Thyroid gland (tissue), 4 donors: Measurements from ENCODE around the gene SNCB. TPM values are rescaled to one million over a fixed set of nuclear protein-coding genes. Genes with fewer than 3 reads are reported as not detected.

Source experiments
- DNase-seq, 2 donors: peaks; one replicate each; pipeline ENCODE4 v3.0.0-alpha.2; 2019
- H3K27ac ChIP-seq, 3 donors: fragments of 200-600 bp; sonication (generic); 1 replicate in 2 of 3; 2 replicates in 1 of 3; pipeline ENCODE4 v1.5.1; 2016 to 2019; ENCODE audit warnings: mild to moderate bottlenecking in 1 of 3, moderate library complexity in 1 of 3
- H3K27me3 ChIP-seq: fragments of 200-600 bp; sonication (generic); one replicate; pipeline ENCODE4 v1.5.1; 2019
- H3K36me3 ChIP-seq, 2 donors: fragments of 200-600 bp; sonication (generic); one replicate each; pipeline ENCODE4 v1.5.1; 2016 to 2019
- H3K4me1 ChIP-seq, 2 donors: fragments of 200-600 bp; sonication (generic); one replicate each; pipeline ENCODE4 v1.5.1; 2017 to 2019
- H3K4me3 ChIP-seq, 3 donors: fragments of 200-600 bp; sonication (generic); replicated peaks in 1 of 3; 1 replicate in 2 of 3; 2 replicates in 1 of 3; pipeline ENCODE4 v1.5.1; 2016; ENCODE audit warnings: mild to moderate bottlenecking in 1 of 3
- H3K9me3 ChIP-seq: fragments of 200-600 bp; sonication (generic); one replicate; pipeline ENCODE4 v1.5.1; 2017
- CTCF ChIP-seq, 6 experiments: fragments of 200-600 bp in 3 of 6; fragments of 450-650 bp in 3 of 6; sonication (generic) in 3 of 6; IDR thresholded peaks; one replicate each; pipeline ENCODE4 v1.5.1; 2016 to 2019; ENCODE audit warnings: antibody characterized with exemption in 6 of 6, mild to moderate bottlenecking in 2 of 6, inconsistent platforms in 1 of 6, moderate library complexity in 1 of 6
- POLR2A ChIP-seq, 2 donors: fragments of 450-650 bp; IDR thresholded peaks; one replicate each; pipeline ENCODE4 v1.6.1; 2017; ENCODE audit warnings: antibody characterized with exemption in 2 of 2, mild to moderate bottlenecking in 2 of 2, moderate library complexity in 1 of 2
- WGBS, 2 donors: methylation state at CpG; one replicate each; pipeline ENCODE4 v1.1.5; 2017; 5-methylcytosine and 5-hydroxymethylcytosine counted together
- intact Hi-C: fragments of 100-400 bp; cut with DNase I; formaldehyde crosslinking; loops from one replicate; pipeline ENCODE4 v1.15.1; 2023
- total RNA-seq, 4 donors: library from RNA; depleted of rRNA; stranded (reverse); fragments of >200 nt; gene quantifications; one replicate each; pipeline ENCODE4 v1.2.3, GENCODE V29; 2016

Gene SNCB
- total RNA-seq, 4 donors from 2014 or later: not detected

- no peaks in the 10 kb centered on the region for H3K36me3 ChIP-seq
- H3K27me3 ChIP-seq: no peaks in the 10 kb centered on the region
- H3K27ac ChIP-seq: no peak overlapping the region
- peaks cover 3 to 5% of the 10 kb centered on the region in 2 donors for H3K4me1 ChIP-seq
- DNase-seq: no peak
- intact Hi-C loops: loop anchor here (10.0 kb wide), 1 partner anchor 198 kb away; the partner anchor contains the start of gene FAF2
- no peaks in the 10 kb centered on the region for H3K9me3 ChIP-seq
- TF ChIP-seq CTCF (IDR thresholded peaks at IDR 0.05) (no peak), POLR2A (IDR thresholded peaks at IDR 0.05) (no peak)
- no peak overlapping the region for H3K4me3 ChIP-seq
- WGBS, 2 donors: 59 to 60% methylated on average over 7 to 10 of the region's 15 CpGs
Observed at GRCh38 chr5:176642675-176643490, 12.5 kb upstream of the SNCB start.

DNA sequence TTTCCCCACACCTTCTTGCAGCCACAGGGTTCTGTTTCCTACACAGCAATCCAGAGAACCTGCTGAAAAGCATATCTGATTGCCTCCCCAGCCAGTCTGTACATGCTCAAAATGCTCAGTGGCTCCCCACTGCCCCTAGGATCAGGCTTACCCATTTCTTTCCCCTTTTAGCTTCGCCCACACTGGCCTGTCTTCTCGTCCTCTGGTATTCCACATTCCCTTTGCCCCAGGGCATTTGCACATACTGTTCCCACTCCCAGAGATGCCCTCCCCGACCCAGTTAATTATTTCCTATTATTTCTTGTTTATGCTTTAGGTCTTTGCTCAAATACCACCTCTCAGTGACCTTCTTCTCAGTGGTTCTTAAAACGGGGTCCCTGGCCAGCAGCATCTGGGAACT, 10.3 kb upstream of the SNCB start:
- intact Hi-C loops: loop anchor here (10.0 kb wide), 1 partner anchor 196 kb away; the partner anchor contains the start of gene FAF2
- Histone ChIP-seq H3K4me3 (no peak overlapping the region), H3K27ac (no peak overlapping the region), H3K9me3 (no peaks in the 10 kb centered on the region), H3K27me3 (no peaks in the 10 kb centered on the region), H3K4me1 (no peaks in the 10 kb centered on the region), H3K36me3 (no peaks in the 10 kb centered on the region)
- TF ChIP-seq POLR2A (IDR thresholded peaks at IDR 0.05) (no peak), CTCF (IDR thresholded peaks at IDR 0.05) (no peak)
- 80 to 84% methylated on average over 4 of the region's 4 CpGs for WGBS, 2 donors
- DNase-seq: no peak

- H3K27ac ChIP-seq: no peak overlapping the region
- intact Hi-C loops: loop anchor here (10.0 kb wide), 1 partner anchor 195 kb away; the partner anchor contains the start of gene FAF2
- no peaks in the 10 kb centered on the region for H3K4me1 ChIP-seq
- no peaks in the 10 kb centered on the region for H3K36me3 ChIP-seq
- 52% methylated on average over 4 of the region's 4 CpGs; no CpG with 5 or more reads in 1 of the 2 donors for WGBS, 2 donors
- no peaks in the 10 kb centered on the region for H3K27me3 ChIP-seq
- TF ChIP-seq CTCF (IDR thresholded peaks at IDR 0.05): no peak
- TF ChIP-seq POLR2A (IDR thresholded peaks at IDR 0.05): no peak
- no peaks in the 10 kb centered on the region for H3K9me3 ChIP-seq
- DNase-seq: peak; percentile 20 to 50
- H3K4me3 ChIP-seq: no peak overlapping the region
Observed at GRCh38 chr5:176639981-176640380, 9.6 kb upstream of the SNCB start.

GRCh38 chr5:176639208-176639607, 8.9 kb upstream of the SNCB start:
- intact Hi-C loops: no loop called here
- Histone ChIP-seq H3K36me3 (no peaks in the 10 kb centered on the region), H3K27me3 (no peaks in the 10 kb centered on the region), H3K4me3 (no peak overlapping the region), H3K4me1 (no peaks in the 10 kb centered on the region), H3K9me3 (no peaks in the 10 kb centered on the region), H3K27ac (no peak overlapping the region)
- TF ChIP-seq POLR2A (IDR thresholded peaks at IDR 0.05): no peak
- TF ChIP-seq CTCF (IDR thresholded peaks at IDR 0.05): no peak
- WGBS, 2 donors: 48 to 51% methylated on average over 4 of the region's 4 CpGs
- no peak for DNase-seq

GRCh38 chr5:176638437-176638836, 8.1 kb upstream of the SNCB start:
- TF ChIP-seq POLR2A (IDR thresholded peaks at IDR 0.05): no peak
- TF ChIP-seq CTCF (IDR thresholded peaks at IDR 0.05): no peak
- DNase-seq: no peak
- intact Hi-C loops: no loop called here

More at GRCh38 chr5:176638437-176638836, 8.1 kb upstream of the SNCB start:
- Histone ChIP-seq H3K9me3 (no peaks in the 10 kb centered on the region), H3K27me3 (no peaks in the 10 kb centered on the region), H3K36me3 (no peaks in the 10 kb centered on the region), H3K27ac (no peak overlapping the region), H3K4me1 (no peaks in the 10 kb centered on the region), H3K4me3 (no peak overlapping the region)
- 93 to 95% methylated on average over 3 of the region's 3 CpGs for WGBS, 2 donors
